CD4-positive, alpha-beta T cell treated with Interleukin-1 beta for 1 hour (primary cell): ENCODE data around the gene PTCHD4.

Experiments used
- DNase-seq, 2 donors: peaks; one replicate each; pipeline ENCODE4 v3.0.0-alpha.2; 2020 to 2022

The PTCHD4 gene

DNA sequence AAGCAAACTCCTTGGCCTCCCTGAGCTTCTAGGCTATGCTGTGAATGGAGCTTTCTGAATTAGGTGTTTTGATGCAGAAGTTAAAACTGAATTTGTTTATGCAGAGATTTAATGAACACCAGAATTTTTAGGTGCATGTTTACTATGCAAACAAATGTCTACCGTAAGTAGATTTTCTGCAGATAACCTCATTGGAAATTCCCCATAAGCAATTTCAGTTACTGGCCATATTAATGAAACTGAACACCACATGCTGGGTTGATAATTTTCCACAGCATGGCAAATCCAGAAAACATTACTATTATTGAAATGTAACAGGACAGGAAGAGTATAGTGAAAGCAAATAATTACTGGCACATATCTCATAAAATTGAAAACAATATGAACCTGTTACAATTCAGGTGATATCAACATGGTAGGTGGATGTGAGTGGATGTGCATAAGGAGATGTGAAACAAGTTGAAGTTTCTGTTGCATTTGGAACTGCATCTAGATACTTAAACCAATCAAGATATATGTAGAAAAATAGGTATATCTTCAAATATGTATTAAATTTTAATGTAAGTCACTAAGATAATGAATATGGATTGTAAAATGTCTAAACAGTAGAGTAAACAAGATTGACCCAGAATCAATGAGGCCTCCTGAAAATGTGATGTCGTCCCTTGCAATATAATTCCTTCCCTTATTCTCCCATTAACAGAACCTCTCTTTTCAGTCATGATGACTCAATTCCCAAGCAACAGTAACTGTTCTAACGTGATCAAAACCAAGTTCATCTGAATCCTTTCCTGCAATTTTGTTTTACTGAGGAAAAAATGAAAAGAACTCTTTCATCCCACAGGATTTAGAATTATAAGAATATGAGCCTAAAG lies 11.0 kb downstream of the PTCHD4 start:
- DNase-seq = no peak

GRCh38 chr6:48098923-48099322 lies 12.1 kb downstream of the PTCHD4 start:
- no peak for DNase-seq

- DNase-seq = no peak
Measured at GRCh38 chr6:48092550-48093217, 18.3 kb downstream of the PTCHD4 start.

- no peak for DNase-seq
Measured at GRCh38 chr6:48090546-48090945, 20.5 kb downstream of the PTCHD4 start.

GRCh38 chr6:48087448-48087847 lies 23.5 kb downstream of the PTCHD4 start:
- no peak for DNase-seq

- no peak for DNase-seq
Measured at GRCh38 chr6:48086187-48086586, 24.8 kb downstream of the PTCHD4 start.

DNA sequence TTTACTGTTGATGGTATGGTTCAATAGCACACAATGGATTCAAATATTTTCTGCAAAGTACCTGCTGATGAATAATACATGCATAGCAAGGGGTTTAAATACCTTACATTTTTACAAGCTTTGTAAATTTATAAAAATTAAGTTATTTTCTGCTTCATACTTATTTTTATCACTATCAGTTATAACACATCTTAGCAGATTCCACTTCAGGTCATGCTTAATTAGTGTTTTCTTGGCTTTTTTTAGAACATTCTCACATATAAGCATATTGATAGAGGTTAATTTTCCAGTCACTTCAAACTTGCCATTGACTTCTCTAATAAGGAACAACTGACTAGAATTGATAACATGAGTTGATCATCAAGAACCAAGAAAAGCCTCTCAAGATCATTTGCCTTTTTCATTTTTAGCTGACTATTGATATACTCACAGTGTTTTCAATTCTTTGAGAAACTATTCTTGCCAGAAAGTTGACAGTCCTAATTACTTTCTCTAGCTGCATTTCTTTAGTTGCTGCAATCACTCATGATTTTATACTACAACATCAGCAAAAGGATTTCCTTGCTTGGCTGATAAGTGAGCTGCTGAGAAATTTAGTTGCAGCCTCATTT lies 25.8 kb downstream of the PTCHD4 start:
- DNase-seq = no peak

- DNase-seq = no peak
Measured at GRCh38 chr6:48084201-48084600, 26.8 kb downstream of the PTCHD4 start.

GRCh38 chr6:48080227-48081009 lies 30.6 kb downstream of the PTCHD4 start:
- no peak for DNase-seq

DNA sequence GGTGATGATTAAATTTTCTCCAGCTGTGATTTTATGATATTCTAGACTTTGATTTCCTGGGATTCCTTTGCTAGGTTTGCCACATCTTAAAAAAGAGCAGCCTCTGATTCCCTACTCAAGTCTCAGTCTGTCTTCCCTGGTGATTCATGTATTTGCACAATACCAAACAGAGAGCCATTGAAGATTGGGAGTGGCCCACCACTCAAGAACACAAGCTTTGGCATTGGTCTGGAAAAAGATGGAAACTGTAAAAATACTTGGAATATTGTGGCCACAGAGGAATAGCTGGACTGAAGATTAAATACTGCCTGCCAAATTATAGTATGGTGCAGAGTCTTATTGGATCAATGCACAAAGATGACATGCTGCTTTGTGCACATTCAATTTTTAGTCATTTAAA lies 32.9 kb downstream of the PTCHD4 start:
- DNase-seq = no peak

- DNase-seq = no peak
Measured at GRCh38 chr6:48075181-48075580, 35.8 kb downstream of the PTCHD4 start.

GRCh38 chr6:48073976-48074767 lies 36.8 kb downstream of the PTCHD4 start:
- no peak for DNase-seq

GRCh38 chr6:48071833-48072232 lies 39.2 kb downstream of the PTCHD4 start:
- no peak for DNase-seq

GRCh38 chr6:48069280-48069679 lies 41.7 kb downstream of the PTCHD4 start:
- no peak for DNase-seq

DNA sequence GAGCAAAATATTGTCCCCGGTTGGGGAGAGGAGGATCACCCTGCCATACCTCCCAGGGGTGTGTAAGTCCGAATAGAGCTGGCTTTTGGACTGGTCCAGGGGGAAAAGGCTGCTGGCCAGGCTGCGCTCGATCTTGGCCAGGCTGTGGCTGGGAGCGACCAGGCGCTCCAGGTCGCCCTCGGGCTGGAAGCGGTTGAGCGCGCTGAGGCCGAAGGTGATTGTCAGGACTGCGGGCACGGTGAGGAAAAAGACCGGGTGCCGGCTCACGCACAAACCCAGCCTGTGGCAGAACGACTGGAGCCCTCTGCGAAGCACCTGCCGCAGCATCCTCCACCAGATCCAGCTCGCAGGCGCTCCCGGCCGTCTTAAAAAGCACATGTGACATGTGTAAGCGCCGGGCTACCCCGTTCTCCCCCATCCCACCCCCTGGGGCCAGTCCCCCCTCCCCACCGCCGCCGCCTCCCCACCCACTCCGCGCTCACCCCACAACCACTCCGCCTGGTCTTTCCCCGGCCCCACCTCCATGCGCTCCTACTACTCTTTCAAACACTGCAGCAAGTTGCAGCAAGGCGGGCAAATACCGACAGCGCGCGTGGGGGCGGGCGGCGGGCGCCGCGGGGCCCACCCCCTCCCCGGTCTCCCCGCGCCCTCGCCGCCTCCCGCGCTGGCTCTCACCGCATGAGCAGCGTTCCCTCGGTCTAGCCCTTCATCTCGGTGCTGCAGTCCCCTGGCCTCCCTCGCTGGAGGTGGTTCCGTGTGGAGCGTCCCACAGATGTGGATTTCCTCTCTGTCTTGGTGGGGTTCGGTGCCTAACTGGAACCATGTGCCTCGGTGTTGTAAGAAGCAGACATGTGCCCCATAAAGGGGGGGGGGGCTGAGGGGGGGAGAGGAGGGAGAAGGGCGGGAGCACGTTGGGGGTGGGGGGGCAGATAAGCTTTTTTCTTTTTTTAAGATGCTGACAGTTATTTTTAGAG lies 42.4 kb downstream of the PTCHD4 start:
- DNase-seq = no peak

DNA sequence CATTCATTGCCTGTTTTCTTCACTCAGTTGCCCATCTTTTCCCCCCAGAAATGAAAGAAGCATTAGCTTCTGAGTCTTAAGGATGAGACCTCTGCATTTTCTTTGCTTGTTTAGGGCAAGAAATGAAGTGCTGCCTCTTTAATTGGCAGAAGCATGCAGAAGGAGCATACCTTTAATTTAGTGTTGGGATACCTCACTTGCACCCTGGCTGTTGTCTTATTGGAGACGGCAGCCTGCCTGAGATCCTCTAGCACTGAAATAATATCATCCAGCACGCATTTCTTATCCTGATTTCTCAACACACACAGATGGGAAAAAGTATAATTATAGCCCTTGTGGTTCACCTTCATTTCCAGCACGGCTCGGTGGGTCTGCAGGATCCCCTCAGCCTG lies 43.1 kb downstream of the PTCHD4 start:
- no peak for DNase-seq

DNA sequence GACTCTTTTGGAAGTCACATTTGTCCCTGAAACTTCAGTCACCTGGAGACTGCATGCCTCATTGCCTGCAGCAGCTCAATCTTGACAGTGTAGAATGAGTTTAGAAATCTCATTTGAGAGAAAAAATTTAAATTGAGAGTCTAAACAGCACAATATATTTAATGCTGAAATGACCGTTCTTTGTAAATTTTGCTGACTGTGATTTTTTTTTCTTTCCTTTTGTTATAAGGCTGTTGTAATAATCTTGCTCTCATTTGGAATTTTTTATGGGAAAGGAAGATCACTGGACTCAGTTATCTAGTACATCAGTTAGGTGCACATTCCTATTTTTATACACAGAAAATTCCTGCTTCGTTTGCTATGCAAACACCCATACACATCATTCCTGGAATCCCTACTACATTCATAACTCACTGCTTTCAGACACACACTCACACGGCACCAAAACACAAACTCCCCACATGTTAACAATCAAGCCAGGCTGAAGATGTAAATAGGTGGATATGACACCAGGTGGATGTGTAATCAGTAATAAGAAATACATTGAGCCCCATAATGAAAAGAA lies 43.8 kb downstream of the PTCHD4 start:
- DNase-seq = no peak

GRCh38 chr6:48061265-48061990 lies 49.6 kb downstream of the PTCHD4 start:
- DNase-seq = no peak
